DOHH2 (cell line): ENCODE measurements around the gene C1QTNF8.

ENCODE experiments used
- H3F3A ChIP-seq: fragments of 200-600 bp; sonication (generic), shearing (Covaris generic); 2 replicates; pipeline ENCODE4 v1.6.0; 2016; ENCODE audit warnings: antibody characterized with exemption, mild to moderate bottlenecking; ENCODE audit not compliant: control insufficient read depth, insufficient read depth
- H3K27ac ChIP-seq: fragments of 200-600 bp; sonication (generic); 2 replicates; pipeline ENCODE4 v1.5.1; 2014; ENCODE audit warnings: low read depth, mild to moderate bottlenecking, low read length, moderate library complexity
- H3K27me3 ChIP-seq: fragments of 200-600 bp; sonication (generic); 2 replicates; pipeline ENCODE4 v1.6.1; 2014; ENCODE audit warnings: mild to moderate bottlenecking, low read length, mixed read lengths; ENCODE audit not compliant: control insufficient read depth
- H3K36me3 ChIP-seq: fragments of 200-600 bp; sonication (generic); 2 replicates; pipeline ENCODE4 v1.6.1; 2014; ENCODE audit warnings: mild to moderate bottlenecking, low read length, moderate library complexity, mixed read lengths; ENCODE audit not compliant: control insufficient read depth
- H3K4me1 ChIP-seq: fragments of 200-600 bp; sonication (generic); 2 replicates; pipeline ENCODE4 v1.6.1; 2014; ENCODE audit warnings: mild to moderate bottlenecking, low read length, mixed read lengths; ENCODE audit not compliant: control insufficient read depth
- H3K4me2 ChIP-seq: fragments of 200-600 bp; sonication (generic); 2 replicates; pipeline ENCODE4 v1.6.0; 2014; ENCODE audit warnings: mild to moderate bottlenecking, low read length, moderate library complexity
- H3K4me3 ChIP-seq: fragments of 200-600 bp; sonication (generic); 2 replicates; pipeline ENCODE4 v1.5.1; 2014; ENCODE audit warnings: mild to moderate bottlenecking, low read length, mixed read lengths
- H3K79me2 ChIP-seq: fragments of 200-600 bp; sonication (generic); 2 replicates; pipeline ENCODE4 v1.6.1; 2014; ENCODE audit warnings: mild to moderate bottlenecking, low read length, mixed read lengths; ENCODE audit not compliant: control insufficient read depth
- H3K9me2 ChIP-seq: fragments of 200-600 bp; sonication (generic); replicated peaks from 2 replicates; pipeline ENCODE4 v1.6.1; 2014; ENCODE audit warnings: mild to moderate bottlenecking, low read length, mixed read lengths; ENCODE audit not compliant: control insufficient read depth
- H3K9me3 ChIP-seq: fragments of 200-600 bp; sonication (generic); 2 replicates; pipeline ENCODE4 v1.6.1; 2014; ENCODE audit warnings: antibody characterized with exemption, low read length, mixed read lengths; ENCODE audit not compliant: control insufficient read depth, insufficient read depth
- H4K20me1 ChIP-seq: fragments of 200-600 bp; sonication (generic); 2 replicates; pipeline ENCODE4 v1.6.0; 2014; ENCODE audit warnings: low read depth, mild to moderate bottlenecking, antibody characterized with exemption, low read length, moderate library complexity; ENCODE audit not compliant: control insufficient read depth, insufficient read depth
- CTCF ChIP-seq: fragments of 200-600 bp; sonication (generic); IDR thresholded peaks from one replicate; pipeline ENCODE4 v1.5.1; 2014; ENCODE audit warnings: antibody characterized with exemption, mild to moderate bottlenecking, low read depth, low read length; ENCODE audit not compliant: poor library complexity, severe bottlenecking
- EZH2phosphoT487 ChIP-seq: fragments of 200-600 bp; sonication (generic); IDR thresholded peaks from 2 replicates; pipeline ENCODE4 v1.6.1; 2017; ENCODE audit warnings: borderline replicate concordance, mild to moderate bottlenecking, antibody characterized with exemption, low read length, moderate library complexity, mixed read lengths

C1QTNF8 gene, protein sequence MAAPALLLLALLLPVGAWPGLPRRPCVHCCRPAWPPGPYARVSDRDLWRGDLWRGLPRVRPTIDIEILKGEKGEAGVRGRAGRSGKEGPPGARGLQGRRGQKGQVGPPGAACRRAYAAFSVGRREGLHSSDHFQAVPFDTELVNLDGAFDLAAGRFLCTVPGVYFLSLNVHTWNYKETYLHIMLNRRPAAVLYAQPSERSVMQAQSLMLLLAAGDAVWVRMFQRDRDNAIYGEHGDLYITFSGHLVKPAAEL

GRCh38 chr16:1096169-1097082 is at the start of gene C1QTNF8:
Gene C1QTNF8 (minus strand): TSS chr16:1096244. CDS start chr16:1094922, 1,322 bp downstream.
- H4K20me1 ChIP-seq: no peaks in the 10 kb centered on the region
- no peaks in the 10 kb centered on the region for H3K4me1 ChIP-seq
- H3K9me2 ChIP-seq: no peaks in the 10 kb centered on the region
- peaks cover 4% of the 10 kb centered on the region; the same call in 1 of the 2 replicates for H3K9me3 ChIP-seq
- no peak within 1 kb of the TSS for H3K27ac ChIP-seq
- H3K4me2 ChIP-seq: no peak within 1 kb of the TSS
- TF ChIP-seq EZH2phosphoT487: no peak
- H3K4me3 ChIP-seq: no peak within 1 kb of the TSS
- no peaks in the 10 kb centered on the region for H3F3A ChIP-seq
- no peaks in the 10 kb centered on the region for H3K27me3 ChIP-seq
- no peaks in the 10 kb centered on the region for H3K36me3 ChIP-seq
- no peaks in the 10 kb centered on the region for H3K79me2 ChIP-seq

DNA sequence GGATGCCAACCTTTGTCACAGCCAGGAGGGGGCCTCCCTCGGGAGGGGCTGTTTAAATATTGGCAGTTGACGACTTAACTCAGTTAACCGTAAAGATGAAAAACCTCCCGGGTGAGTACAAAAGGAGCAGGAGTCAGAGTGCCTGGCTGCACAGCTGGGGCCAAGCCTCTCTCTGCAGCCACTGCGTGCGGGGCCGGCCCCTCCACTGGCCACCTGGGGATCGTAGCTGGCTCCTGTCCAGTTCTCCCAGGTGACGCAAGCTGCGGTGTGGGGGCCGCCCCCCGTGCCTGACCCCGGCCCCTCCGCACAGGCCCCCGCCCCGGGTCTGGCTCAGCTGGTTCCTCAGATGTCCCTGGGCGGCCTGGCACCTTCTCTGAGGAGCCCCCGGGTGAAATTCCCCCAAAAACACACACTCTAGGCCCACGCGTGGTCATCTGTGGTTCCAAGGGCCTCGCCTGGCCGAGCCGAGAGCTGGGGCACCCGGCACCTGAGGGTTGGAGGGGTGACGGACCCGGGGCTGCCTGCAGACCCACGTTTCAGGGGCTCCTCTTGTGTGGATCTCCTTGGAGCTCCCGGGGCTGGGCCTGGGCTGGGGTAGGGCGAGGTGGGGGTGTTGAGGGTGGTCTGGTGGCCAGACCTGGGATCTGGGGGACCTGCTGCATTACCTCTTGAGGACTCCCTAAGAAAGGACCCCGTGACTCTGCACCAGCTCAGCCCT is 49.5 kb upstream of the C1QTNF8 start:
- TF ChIP-seq CTCF (no peak), EZH2phosphoT487 (no peak)
- no peaks in the 10 kb centered on the region for H3K79me2 ChIP-seq
- no peaks in the 10 kb centered on the region for H3K36me3 ChIP-seq
- no peak overlapping the region for H3K27ac ChIP-seq
- no peaks in the 10 kb centered on the region for H4K20me1 ChIP-seq
- H3K4me1 ChIP-seq: no peaks in the 10 kb centered on the region
- no peaks in the 10 kb centered on the region for H3K9me2 ChIP-seq
- no peaks in the 10 kb centered on the region for H3K27me3 ChIP-seq
- no peaks in the 10 kb centered on the region for H3F3A ChIP-seq
- no peak overlapping the region for H3K4me2 ChIP-seq
- no peak overlapping the region for H3K4me3 ChIP-seq
- H3K9me3 ChIP-seq: no peaks in the 10 kb centered on the region

DNA sequence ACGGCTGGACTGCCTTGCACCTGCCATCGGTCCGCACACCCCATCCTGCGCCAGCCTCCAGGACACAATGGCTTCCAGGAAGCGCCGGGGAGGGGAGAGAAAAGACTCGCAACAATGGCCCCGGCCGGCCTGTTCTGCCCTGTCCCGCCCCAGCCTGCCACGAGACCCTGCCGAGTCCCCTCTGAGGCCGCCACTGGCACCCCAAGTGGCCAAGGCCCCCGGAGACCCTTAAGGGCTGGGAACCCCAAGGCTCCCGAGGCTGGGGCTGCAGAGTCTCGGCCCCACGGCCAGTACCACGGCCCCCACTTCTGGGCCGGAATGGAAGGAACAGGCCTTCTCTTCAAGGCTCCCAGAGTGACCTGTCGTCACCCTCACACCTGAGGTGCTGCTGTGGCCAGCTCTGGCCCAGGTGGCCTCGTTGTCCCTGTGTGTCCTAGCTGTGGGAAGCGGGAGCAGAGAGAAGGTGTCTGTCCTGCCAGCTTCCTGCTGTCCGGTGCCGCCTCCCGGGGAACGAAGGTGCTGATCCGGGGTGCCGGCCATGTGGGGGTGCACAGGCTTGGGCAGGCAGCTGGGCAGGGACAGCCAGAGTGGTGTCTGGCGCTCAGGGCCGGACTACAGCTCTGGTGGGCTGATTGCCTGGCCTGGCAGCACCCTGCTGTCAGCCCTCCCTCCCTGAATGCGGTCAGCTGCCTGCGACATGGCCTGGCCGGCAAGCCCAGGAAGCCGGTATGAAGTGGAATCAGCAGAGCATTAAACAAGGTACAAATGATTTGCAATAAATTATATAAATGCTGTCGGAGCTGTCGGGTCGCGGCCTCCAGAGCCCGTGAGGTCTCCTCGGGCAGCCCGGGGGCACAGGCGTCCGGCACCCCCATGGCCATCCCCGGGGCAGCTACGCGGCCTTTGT is 48.7 kb upstream of the C1QTNF8 start:
- TF ChIP-seq EZH2phosphoT487: no peak
- no peak for TF ChIP-seq CTCF
- Histone ChIP-seq H3K4me1 (no peaks in the 10 kb centered on the region), H4K20me1 (no peaks in the 10 kb centered on the region), H3K4me3 (no peak overlapping the region), H3K79me2 (no peaks in the 10 kb centered on the region), H3K4me2 (no peak overlapping the region), H3K9me2 (no peaks in the 10 kb centered on the region), H3K36me3 (no peaks in the 10 kb centered on the region), H3K27me3 (no peaks in the 10 kb centered on the region), H3K9me3 (no peaks in the 10 kb centered on the region), H3K27ac (no peak overlapping the region), H3F3A (no peaks in the 10 kb centered on the region)
